ENCODE measurements around the gene VPS37D.

DNA sequence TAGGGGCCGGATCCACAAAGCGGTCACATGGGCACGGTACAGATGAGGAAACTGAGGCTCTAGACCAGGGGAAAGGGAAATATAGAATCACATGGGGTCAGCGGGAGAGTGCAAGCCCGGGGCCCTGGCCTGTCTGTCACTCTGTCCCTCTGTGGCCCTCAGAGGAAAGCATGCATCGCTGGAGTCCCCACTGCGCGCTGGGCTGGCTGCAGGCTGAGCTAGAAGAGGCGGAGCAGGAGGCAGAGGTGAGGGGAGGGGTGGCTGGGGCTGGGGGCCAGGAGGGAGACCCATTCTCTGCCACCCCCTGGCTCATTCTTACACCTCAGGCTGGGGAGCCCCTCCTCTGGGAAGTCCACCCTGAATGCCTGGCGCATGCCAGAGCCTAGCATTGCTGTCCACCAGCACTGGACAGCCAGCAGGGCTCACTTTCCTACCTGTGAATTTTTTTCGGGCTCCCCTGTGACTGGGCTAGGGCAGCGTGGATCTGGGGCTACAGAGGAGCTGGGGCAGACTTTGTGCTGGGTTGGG lies 2.3 kb downstream of the VPS37D start:
- TF ChIP-seq, protein P1, sequence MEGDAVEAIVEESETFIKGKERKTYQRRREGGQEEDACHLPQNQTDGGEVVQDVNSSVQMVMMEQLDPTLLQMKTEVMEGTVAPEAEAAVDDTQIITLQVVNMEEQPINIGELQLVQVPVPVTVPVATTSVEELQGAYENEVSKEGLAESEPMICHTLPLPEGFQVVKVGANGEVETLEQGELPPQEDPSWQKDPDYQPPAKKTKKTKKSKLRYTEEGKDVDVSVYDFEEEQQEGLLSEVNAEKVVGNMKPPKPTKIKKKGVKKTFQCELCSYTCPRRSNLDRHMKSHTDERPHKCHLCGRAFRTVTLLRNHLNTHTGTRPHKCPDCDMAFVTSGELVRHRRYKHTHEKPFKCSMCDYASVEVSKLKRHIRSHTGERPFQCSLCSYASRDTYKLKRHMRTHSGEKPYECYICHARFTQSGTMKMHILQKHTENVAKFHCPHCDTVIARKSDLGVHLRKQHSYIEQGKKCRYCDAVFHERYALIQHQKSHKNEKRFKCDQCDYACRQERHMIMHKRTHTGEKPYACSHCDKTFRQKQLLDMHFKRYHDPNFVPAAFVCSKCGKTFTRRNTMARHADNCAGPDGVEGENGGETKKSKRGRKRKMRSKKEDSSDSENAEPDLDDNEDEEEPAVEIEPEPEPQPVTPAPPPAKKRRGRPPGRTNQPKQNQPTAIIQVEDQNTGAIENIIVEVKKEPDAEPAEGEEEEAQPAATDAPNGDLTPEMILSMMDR (IDR thresholded peaks at IDR 0.05; ENCODE audit: poor library complexity, severe bottlenecking), result no peak
- TF ChIP-seq EZH2 (IDR thresholded peaks at IDR 0.05; ENCODE audit: borderline replicate concordance, insufficient read depth, low read length, poor library complexity, severe bottlenecking), result no peak
- no peak for TF ChIP-seq MXI1 (conservative IDR thresholded peaks at IDR 0.05; ENCODE audit: poor library complexity, severe bottlenecking)
- no peak for TF ChIP-seq POLR2AphosphoS5 (IDR thresholded peaks at IDR 0.05)
- TF ChIP-seq SMC3 (conservative IDR thresholded peaks at IDR 0.05; ENCODE audit: poor library complexity), result no peak
- no peak for TF ChIP-seq EP300 (conservative IDR thresholded peaks at IDR 0.05; ENCODE audit: poor library complexity, severe bottlenecking)
